GM12892 (cell line): ENCODE results near the gene SYT14.
"Not testable (repeated sequence)": the region's sequence is repeated elsewhere in the genome, so short reads cannot be mapped to it uniquely, and the experiment has no call there.

ENCODE experiments used
- DNase-seq: peaks from one replicate; pipeline ENCODE4 v3.0.0; 2011; ENCODE audit not compliant: insufficient read length
- FAIRE-seq: peaks from 2 replicates; lab custom pipeline; 2011; peaks lifted over from hg19 to GRCh38; lab: Jason Lieb, UNC
- POLR2A ChIP-seq: IDR thresholded peaks from 2 replicates; pipeline ENCODE4 v1.6.1; 2011; ENCODE audit warnings: low read depth, low read length, control low read depth
- POLR2AphosphoS5 ChIP-seq: IDR thresholded peaks from 2 replicates; pipeline ENCODE4 v1.6.1; 2011; ENCODE audit warnings: low read depth, low read length, control low read depth
- TAF1 ChIP-seq: IDR thresholded peaks from 2 replicates; pipeline ENCODE4 v1.6.1; 2011; ENCODE audit warnings: low read depth, mild to moderate bottlenecking, control low read depth, low read length, borderline replicate concordance

SYT14 gene

DNA sequence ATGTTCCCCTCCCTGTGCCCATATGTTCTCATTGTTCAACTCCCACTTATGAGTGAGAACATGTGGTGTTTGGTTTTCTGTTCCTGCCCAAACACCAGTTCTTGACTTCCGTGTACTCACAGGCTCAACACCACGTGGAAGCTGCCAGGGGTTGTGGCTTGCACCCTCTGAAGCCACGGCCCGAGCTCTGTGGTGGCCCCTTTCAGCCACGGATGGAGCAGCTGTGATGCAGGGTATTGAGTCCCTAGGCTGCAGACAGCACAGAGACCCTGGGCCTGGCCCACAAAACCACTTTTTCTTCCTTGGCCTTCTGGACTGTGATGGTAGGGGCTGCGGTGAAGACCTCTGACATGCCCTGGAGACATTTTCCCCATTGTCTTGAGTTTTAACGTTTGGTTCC is 111.6 kb downstream of the SYT14 start:
- no peak for DNase-seq
- no peak for FAIRE-seq
- TF ChIP-seq TAF1 (no peak), POLR2A (no peak), POLR2AphosphoS5 (no peak)

DNA sequence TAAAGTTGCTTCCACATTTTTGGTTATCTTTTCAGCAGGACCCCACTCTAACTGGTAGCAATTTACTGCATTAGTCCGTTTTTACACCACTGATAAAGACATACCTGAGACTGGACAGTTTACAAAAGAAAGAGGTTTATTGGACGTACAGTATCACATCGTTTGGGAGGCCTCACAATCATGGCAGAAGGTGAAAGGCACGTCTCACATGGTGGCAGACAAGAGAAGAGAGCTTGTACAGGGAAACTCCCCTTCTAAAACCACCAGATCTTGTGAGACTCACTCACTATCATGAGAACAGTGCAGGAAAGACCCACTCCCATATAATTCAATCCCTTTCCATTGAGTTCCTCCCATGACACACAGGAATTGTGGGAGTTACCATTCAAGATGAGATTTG is 112.5 kb downstream of the SYT14 start:
- FAIRE-seq, DNase-seq: not testable (repeated sequence)

DNA sequence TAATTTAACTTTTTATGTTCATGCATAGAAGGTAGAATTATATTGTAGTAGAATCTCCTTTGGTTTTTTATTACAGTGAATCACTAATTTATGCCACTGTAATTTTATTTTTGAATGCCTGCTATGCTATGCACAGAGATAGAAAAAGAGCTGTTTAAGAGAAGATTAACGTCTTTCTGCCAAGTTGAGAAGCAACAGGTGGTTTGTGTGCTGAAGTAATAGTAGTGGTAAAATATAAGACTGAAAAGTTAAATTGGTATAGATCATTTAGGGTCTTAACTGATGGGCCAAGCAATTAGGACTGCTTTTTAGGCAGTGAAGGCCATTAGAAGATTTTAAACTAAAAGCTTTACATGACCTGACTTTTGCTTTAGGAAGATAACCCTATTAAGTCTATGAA is 115.1 kb downstream of the SYT14 start:
- TF ChIP-seq TAF1: no peak
- no peak for TF ChIP-seq POLR2AphosphoS5
- TF ChIP-seq POLR2A: no peak
- no peak for DNase-seq
- FAIRE-seq: no peak

DNA sequence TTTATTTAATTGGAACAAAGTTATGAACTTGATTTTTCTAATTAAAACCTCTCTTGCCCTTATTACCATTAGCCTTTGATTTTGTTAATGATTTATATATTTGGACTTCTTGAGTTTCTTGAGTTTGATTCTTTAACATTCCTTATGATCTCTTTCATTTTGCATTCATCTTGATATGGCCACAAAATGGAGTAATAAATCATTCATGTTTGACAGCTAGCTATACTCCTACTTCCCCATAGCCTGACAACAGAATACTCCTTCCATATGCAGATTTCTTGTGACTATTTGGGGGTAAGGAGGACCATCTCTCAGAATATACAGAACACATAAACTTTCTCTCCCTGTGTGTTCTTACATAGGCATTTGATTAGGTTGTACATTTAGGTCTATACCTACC is 119.6 kb downstream of the SYT14 start:
- DNase-seq (no peak), FAIRE-seq (no peak)
- no peak for TF ChIP-seq TAF1
- no peak for TF ChIP-seq POLR2AphosphoS5
- no peak for TF ChIP-seq POLR2A

DNA sequence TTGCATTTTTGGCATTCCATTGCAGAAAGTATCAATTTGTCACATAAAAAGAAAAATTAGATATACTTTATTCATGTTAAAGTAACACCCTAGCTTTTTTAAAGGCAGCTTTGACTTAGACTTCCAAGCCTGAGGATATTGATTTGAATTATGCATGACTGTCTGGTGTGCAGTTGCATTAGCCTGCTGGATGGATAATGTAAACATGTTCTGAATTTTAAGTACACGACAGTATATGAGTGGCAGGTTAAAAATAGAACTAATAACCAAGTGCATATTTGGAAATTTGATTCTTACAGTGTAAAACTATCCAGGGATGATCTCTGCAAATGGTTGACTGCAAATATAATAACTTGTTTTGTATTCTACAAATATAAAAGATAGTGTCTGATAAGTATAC is 124.0 kb downstream of the SYT14 start:
- TF ChIP-seq POLR2A: no peak
- no peak for TF ChIP-seq POLR2AphosphoS5
- no peak for TF ChIP-seq TAF1
- FAIRE-seq: no peak
- DNase-seq: no peak

DNA sequence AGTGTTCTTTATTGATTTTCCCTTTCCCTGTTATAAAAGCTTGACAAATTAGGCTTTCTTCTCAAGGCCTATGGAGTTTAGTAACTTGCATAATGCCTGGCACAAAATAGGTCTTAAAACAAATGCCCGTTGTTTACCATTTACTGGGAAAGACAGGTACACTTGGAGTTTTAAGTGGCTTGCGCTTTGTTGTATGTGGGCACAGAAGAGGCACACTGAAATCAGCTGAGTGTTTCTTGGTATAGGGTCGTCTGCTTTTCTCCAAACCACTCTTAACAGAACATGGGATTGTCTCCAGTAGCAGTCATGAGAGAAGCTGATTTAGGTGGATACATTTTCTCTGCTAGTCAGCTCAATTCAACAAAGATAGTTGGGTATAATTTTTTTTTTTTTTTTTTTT is 132.5 kb downstream of the SYT14 start:
- TF ChIP-seq TAF1: no peak
- TF ChIP-seq POLR2AphosphoS5: no peak
- TF ChIP-seq POLR2A: no peak
- DNase-seq (no peak), FAIRE-seq (no peak)

DNA sequence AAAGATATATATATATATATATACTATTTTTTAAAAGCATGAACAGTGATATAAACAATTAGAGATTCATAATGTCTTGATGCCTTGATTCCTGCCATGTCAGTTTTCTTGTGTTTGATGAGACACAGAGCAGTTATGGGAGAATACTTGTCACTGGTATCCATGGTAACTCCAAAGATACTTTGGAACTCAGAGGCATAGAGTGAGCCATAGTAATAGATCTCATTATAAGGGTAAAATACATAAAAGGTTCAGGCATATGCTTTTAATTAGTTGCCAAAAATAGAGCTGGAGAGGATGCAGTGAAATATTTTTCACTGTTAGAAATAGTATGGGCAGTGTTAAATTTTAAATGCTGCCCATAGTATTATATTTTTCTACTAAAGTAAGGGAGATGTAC is 134.1 kb downstream of the SYT14 start:
- TF ChIP-seq TAF1: no peak
- TF ChIP-seq POLR2AphosphoS5: no peak
- no peak for TF ChIP-seq POLR2A
- DNase-seq (no peak), FAIRE-seq (no peak)

DNA sequence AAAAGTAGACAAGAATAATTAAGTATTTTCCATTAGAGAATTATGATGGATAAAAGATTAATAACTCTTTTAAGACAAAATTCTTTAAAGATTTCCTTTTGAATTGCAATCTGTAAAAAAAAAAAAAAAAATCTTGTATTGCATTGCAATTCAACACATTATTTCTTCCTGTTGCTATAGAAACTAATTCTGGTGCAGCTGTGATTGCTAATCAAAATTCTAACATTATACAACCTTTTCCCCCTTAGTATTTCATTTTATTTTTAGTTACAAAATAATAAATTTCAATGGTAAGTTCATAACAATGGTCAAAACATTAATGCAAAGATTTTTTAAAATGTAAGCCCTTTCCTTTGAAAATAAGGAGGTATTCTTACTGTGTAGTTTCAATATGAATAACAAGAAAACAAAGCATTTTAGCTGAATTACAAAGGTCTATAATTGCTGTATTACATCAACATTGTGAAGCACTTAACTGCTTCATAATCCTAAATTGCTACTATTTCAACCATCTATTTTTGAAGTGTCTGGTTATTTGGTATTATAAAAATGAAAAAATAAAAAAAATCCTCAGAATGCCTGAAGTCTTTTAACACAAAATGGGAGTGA is 135.0 kb downstream of the SYT14 start:
- no peak for DNase-seq
- FAIRE-seq: no peak
- TF ChIP-seq POLR2A: no peak
- no peak for TF ChIP-seq POLR2AphosphoS5
- TF ChIP-seq TAF1: no peak

DNA sequence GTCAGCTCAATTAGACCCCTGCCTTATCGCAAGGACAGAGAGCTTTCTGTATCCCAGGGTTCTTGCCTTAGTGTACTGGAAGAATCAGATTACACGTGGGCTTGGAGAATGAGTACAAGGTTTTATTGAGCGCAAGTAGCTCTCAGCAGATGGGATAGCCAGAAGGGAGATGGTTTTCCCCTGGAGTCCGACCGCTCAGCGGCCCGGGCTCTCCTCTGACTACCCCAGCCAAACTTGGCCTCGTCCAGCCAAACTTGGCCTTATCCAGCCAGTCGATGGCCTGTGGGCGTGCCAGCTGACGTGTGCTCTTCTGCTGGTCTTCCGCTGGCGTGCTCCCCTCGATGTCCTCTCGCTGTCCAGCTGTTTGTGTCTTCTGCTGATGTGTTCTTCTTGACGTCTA is 136.9 kb downstream of the SYT14 start:
- DNase-seq (no peak), FAIRE-seq (no peak)

DNA sequence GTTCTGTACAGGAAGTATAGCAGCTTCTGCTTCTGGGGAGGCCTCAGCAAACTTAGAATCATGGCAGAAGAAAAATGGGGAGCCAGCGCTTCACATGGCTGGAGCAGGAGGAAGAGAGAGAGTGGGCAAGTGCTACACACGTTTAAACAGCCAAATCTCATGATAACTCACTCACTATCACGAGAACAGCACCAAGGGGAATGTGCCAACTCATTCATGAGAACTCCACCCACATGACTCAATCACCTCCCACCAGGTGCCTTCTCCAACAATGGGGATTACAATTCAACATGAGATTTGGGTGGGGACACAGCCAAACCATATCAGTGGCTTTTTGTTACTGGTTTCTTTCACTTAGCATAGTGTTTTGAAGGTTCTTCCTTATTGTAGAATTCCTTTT is 138.6 kb downstream of the SYT14 start:
- FAIRE-seq: no peak
- DNase-seq: no peak
- TF ChIP-seq POLR2A (no peak), POLR2AphosphoS5 (no peak), TAF1 (no peak)

More for the DNA sequence above, 136.9 kb downstream of the SYT14 start:
- TF ChIP-seq POLR2A: no peak
- no peak for TF ChIP-seq POLR2AphosphoS5
- no peak for TF ChIP-seq TAF1

DNA sequence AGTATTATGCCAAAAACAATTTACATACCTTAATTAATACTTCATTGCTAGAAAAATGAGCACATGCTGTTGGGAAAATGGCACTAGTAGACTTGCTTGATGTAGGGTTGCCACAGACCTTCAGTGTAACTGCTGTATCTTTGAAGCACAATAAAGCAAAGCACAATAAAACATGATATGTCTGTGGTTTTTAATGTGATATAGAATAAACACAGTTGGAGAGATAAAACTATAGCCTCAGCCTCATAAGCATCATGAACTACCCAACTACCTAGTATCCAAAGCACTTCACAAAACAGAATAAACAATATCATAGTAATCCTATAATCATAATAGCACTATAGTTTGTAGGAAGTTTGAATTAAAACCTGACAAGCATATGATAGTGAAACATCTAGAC is 143.5 kb downstream of the SYT14 start:
- TF ChIP-seq POLR2AphosphoS5: no peak
- TF ChIP-seq TAF1: no peak
- no peak for TF ChIP-seq POLR2A
- FAIRE-seq: no peak
- no peak for DNase-seq

DNA sequence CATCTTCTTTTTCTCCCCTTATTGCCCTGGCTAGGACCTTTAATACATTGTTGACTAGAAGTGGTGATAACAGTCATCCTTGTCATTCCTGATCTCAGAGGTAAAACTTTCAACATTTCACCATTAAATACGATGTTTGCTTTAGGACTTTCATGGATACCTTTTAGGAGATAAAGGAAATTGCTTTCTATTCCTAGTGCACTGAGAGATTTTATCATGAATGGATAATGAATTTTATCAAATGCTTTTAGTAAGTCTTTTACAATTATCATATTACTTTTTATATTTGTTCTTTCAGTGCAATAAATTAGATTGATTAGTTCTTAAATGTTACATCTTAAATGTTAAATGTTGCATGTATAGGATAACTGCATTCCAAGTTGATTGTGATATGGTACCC is 147.3 kb downstream of the SYT14 start:
- FAIRE-seq (no peak), DNase-seq (no peak)
- no peak for TF ChIP-seq TAF1
- TF ChIP-seq POLR2A: no peak
- no peak for TF ChIP-seq POLR2AphosphoS5
